Measurements from ENCODE around the gene USP37. TPM values are rescaled to one million over a fixed set of nuclear protein-coding genes. Genes with fewer than 3 reads are reported as not detected.

USP37 gene
- total and polyA plus RNA-seq, 2 of the 13 experiments (the other 11 are each of a cell fraction or from before 2014, with no cell fraction given) = 6.5 to 30.6 TPM

- TF ChIP-seq ZNF280D (CRISPR knock-in tag; IDR thresholded peaks at IDR 0.05) (no peak), ZNF451 (CRISPR knock-in tag; IDR thresholded peaks at IDR 0.05) (no peak), RAD51 (IDR thresholded peaks at IDR 0.05; ENCODE audit: borderline replicate concordance) (no peak), JDP2 (CRISPR knock-in tag; IDR thresholded peaks at IDR 0.05; ENCODE audit: borderline replicate concordance) (no peak), CSRNP2 (CRISPR knock-in tag; conservative IDR thresholded peaks at IDR 0.05; ENCODE audit: low read depth) (no peak), HNF4G (IDR thresholded peaks at IDR 0.05; ENCODE audit: borderline replicate concordance, low read depth, low read length) (no peak), HNF4G (CRISPR knock-in tag; IDR thresholded peaks at IDR 0.05; ENCODE audit: borderline replicate concordance, low read depth) (no peak; the same call in 1 of the 2 replicates), CREM (IDR thresholded peaks at IDR 0.05) (no peak), CREM (CRISPR knock-in tag; IDR thresholded peaks at IDR 0.05) (no peak), ZNF652 (CRISPR knock-in tag; IDR thresholded peaks at IDR 0.05; ENCODE audit: borderline replicate concordance, low read depth) (no peak), TEF (CRISPR knock-in tag; IDR thresholded peaks at IDR 0.05) (no peak), SAFB2 (CRISPR knock-in tag; IDR thresholded peaks at IDR 0.05; ENCODE audit: borderline replicate concordance, low read depth) (no peak), TFDP2 (CRISPR knock-in tag; IDR thresholded peaks at IDR 0.05) (no peak), ZNF574 (CRISPR knock-in tag; IDR thresholded peaks at IDR 0.05) (no peak), BRCA1 (CRISPR knock-in tag; IDR thresholded peaks at IDR 0.05) (peak; percentile 26; the same call in 1 of the 2 replicates), PPARG (CRISPR knock-in tag; conservative IDR thresholded peaks at IDR 0.05) (no peak), IKZF4 (CRISPR knock-in tag; IDR thresholded peaks at IDR 0.05; ENCODE audit: borderline replicate concordance, low read depth, not compliant biosample characterization) (peak; percentile 14), ZNF432 (CRISPR knock-in tag; IDR thresholded peaks at IDR 0.05; ENCODE audit: borderline replicate concordance) (no peak), MTF1 (CRISPR knock-in tag; IDR thresholded peaks at IDR 0.05) (0 out of 2 replicates have a peak, but pooled peaks have one; percentile 71), NR2F1 (CRISPR knock-in tag; IDR thresholded peaks at IDR 0.05) (no peak), ZSCAN22 (CRISPR knock-in tag; IDR thresholded peaks at IDR 0.05) (no peak), ETV5 (CRISPR knock-in tag; IDR thresholded peaks at IDR 0.05; ENCODE audit: borderline replicate concordance) (no peak)
These were observed 884 bp upstream of the USP37 start (continued) for GRCh38 chr2:218569038-218569431.

All from HepG2 (cell line).